Measurements from ENCODE around the gene CCDC141.

- TF ChIP-seq CTCF (IDR thresholded peaks at IDR 0.05; ENCODE audit: low read depth, low read length, poor library complexity, severe bottlenecking) (no peak), EZH2phosphoT487 (IDR thresholded peaks at IDR 0.05; ENCODE audit: borderline replicate concordance, low read length) (no peak)
Measured at GRCh38 chr2:179096090-179096489, 46.2 kb upstream of the CCDC141 start.
